Measurements from ENCODE around the gene CCL19.

The CCL19 gene

DNA sequence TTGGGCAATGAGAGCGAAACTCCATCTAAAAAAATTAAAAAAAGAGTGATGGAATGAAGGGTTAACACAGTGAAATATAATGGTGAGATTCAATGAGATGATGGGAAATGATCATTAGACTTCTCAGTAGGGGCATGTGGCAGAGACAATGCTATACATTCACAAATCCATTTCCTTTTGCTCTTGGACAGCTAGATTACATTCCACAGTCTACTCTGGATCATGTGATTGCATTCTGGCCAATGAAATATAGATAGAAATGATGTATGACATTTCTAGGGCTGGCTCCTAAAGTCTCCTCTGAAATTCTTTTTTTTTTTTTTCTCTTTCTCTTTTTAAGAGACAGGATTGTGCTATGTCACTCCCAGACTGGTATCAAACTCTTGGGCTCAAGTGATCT, 48.4 kb downstream of the CCL19 start:
- no peaks in the 10 kb centered on the region for H3K9me3 ChIP-seq (ENCODE audit: control insufficient read depth, low read length)
- H3K27me3 ChIP-seq (ENCODE audit: control insufficient read depth, insufficient read depth, low read length) = no peaks in the 10 kb centered on the region
- no peak overlapping the region for H3K4me3 ChIP-seq (ENCODE audit: low read length)
- peaks cover 24% of the 10 kb centered on the region for H3K4me1 ChIP-seq (ENCODE audit: control insufficient read depth, insufficient read depth, low read length)
- H3K9ac ChIP-seq (ENCODE audit: low read length) = no peak overlapping the region
- H3K36me3 ChIP-seq (ENCODE audit: control insufficient read depth, insufficient read depth, low read length) = no peaks in the 10 kb centered on the region
